Central memory CD8-positive, alpha-beta T cell (primary cell): ENCODE results near the gene HIPK4.
A peak's percentile ranks its signal among the peaks of the same experiment; 100 is the strongest.
"Not testable (repeated sequence)": the region's sequence is repeated elsewhere in the genome, so short reads cannot be mapped to it uniquely, and the experiment has no call there.

Experiments used
- ATAC-seq: fragments of 150-1000 bp; cut with Tn5 transposase; replicated peaks from 2 replicates; pipeline ENCODE4 v1.10.0; 2022; ENCODE audit warnings: mild to moderate bottlenecking, moderate FRiP score, moderate number of reproducible peaks; ENCODE audit not compliant: poor library complexity, severe bottlenecking; ENCODE audit errors: extremely low read depth
- DNase-seq, 2 donors: peaks; one replicate each; pipeline ENCODE4 v3.0.0; 2021; ENCODE audit warnings: low spot score in 2 of 2
- H3K27ac Mint-ChIP-seq: one replicate; pipeline ENCODE4 v1.8.0; 2022; ENCODE audit warnings: low read depth, mild to moderate bottlenecking, moderate library complexity, mixed read lengths
- H3K27me3 Mint-ChIP-seq: one replicate; pipeline ENCODE4 v1.8.0; 2022; ENCODE audit warnings: mixed read lengths
- H3K36me3 Mint-ChIP-seq: one replicate; pipeline ENCODE4 v1.8.0; 2022; ENCODE audit warnings: mild to moderate bottlenecking, moderate library complexity, mixed read lengths; ENCODE audit not compliant: insufficient read depth
- H3K4me1 Mint-ChIP-seq: one replicate; pipeline ENCODE4 v1.8.0; 2022; ENCODE audit warnings: mixed read lengths
- H3K4me3 Mint-ChIP-seq: one replicate; pipeline ENCODE4 v1.8.0; 2022; ENCODE audit warnings: mild to moderate bottlenecking, moderate library complexity, mixed read lengths
- H3K9me3 Mint-ChIP-seq: one replicate; pipeline ENCODE4 v1.8.0; 2022; ENCODE audit warnings: mixed read lengths

HIPK4 gene

DNA sequence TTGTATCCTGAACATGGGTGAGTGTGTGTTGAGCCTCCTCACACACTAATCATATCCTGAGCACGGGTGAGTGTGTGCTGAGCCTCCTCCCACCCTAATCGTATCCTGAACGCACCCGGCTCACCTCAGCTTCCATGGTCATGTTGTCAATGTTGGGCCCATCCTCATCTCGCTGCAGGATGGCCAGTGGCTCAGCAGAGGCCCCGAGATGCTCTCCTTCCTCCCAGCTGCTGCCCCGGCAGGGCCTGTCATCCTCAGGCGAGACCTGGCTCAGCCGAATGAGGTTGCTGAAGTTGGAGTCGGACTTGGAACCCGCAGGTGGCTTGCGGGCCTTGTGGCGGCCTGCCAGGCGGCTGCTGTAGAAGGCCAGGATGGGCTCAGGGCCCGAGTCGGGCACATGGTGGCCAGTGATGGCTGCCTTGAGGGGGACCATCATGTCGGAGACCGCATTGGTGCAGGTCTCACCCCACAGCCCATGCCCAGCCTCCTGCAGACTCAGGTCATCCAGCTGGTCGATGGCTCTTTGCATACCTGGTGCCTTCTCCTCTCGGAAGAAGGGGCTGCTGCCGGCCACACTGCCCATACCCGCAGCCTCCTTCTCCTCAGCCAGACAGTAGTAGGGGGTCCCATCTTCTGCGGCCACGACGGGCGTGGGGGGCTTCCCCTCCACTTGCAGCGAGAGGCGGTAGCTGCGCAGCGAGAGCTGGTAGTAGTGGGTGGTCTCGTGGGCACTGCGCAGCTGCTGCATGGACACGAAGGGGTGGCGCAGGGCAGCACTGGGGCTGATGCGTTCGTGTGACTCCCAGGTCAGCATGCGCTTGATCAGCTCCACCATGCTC lies 9.6 kb downstream of the HIPK4 start:
- DNase-seq (no peak), ATAC-seq (no peak)
- Mint-ChIP-seq H3K36me3 (peaks cover 3% of the 10 kb centered on the region), H3K4me3 (no peak overlapping the region), H3K9me3 (no peaks in the 10 kb centered on the region), H3K27me3 (no peaks in the 10 kb centered on the region), H3K4me1 (no peaks in the 10 kb centered on the region), H3K27ac (no peak overlapping the region)

- ATAC-seq (no peak), DNase-seq (no peak)
- Mint-ChIP-seq H3K4me3 (no peak overlapping the region), H3K4me1 (no peaks in the 10 kb centered on the region), H3K27ac (no peak overlapping the region), H3K27me3 (no peaks in the 10 kb centered on the region), H3K36me3 (peaks cover 5% of the 10 kb centered on the region), H3K9me3 (no peaks in the 10 kb centered on the region)
Measured at GRCh38 chr19:40379446-40380198, 10.4 kb downstream of the HIPK4 start.

GRCh38 chr19:40378509-40378908 lies 11.5 kb downstream of the HIPK4 start:
- H3K36me3 Mint-ChIP-seq: peaks cover 8% of the 10 kb centered on the region
- H3K27ac Mint-ChIP-seq: no peak overlapping the region
- H3K4me3 Mint-ChIP-seq: no peak overlapping the region
- no peak for ATAC-seq
- H3K4me1 Mint-ChIP-seq: no peaks in the 10 kb centered on the region
- no peaks in the 10 kb centered on the region for H3K9me3 Mint-ChIP-seq
- no peaks in the 10 kb centered on the region for H3K27me3 Mint-ChIP-seq
- no peak for DNase-seq

DNA sequence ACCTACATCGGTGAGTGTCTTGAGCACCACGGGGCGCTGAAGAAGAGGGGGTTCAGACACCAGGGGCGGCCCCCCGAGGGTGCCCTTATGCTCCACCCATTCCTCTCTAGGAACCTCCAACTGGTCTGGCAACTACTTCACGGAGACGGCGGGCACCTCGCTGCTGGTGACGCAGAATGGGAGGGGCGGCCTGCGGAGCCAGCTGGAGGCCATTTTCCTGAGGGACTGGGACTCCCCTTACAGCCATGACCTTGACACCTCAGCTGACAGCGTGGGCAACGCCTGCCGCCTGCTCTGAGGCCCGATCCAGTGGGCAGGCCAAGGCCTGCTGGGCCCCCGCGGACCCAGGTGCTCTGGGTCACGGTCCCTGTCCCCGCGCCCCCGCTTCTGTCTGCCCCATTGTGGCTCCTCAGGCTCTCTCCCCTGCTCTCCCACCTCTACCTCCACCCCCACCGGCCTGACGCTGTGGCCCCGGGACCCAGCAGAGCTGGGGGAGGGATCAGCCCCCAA lies 12.1 kb downstream of the HIPK4 start:
- DNase-seq: no peak
- ATAC-seq: no peak
- H3K27ac Mint-ChIP-seq: no peak overlapping the region
- H3K36me3 Mint-ChIP-seq: peaks cover 8% of the 10 kb centered on the region
- H3K4me3 Mint-ChIP-seq: no peak overlapping the region
- H3K9me3 Mint-ChIP-seq: no peaks in the 10 kb centered on the region
- no peaks in the 10 kb centered on the region for H3K27me3 Mint-ChIP-seq
- H3K4me1 Mint-ChIP-seq: no peaks in the 10 kb centered on the region

GRCh38 chr19:40376286-40376862 lies 13.6 kb downstream of the HIPK4 start:
- Mint-ChIP-seq H3K4me3 (no peak overlapping the region), H3K9me3 (no peaks in the 10 kb centered on the region), H3K36me3 (peaks cover 8% of the 10 kb centered on the region), H3K4me1 (no peaks in the 10 kb centered on the region), H3K27me3 (no peaks in the 10 kb centered on the region), H3K27ac (peak overlapping the region; percentile 38)
- DNase-seq: no peak
- ATAC-seq: no peak

DNA sequence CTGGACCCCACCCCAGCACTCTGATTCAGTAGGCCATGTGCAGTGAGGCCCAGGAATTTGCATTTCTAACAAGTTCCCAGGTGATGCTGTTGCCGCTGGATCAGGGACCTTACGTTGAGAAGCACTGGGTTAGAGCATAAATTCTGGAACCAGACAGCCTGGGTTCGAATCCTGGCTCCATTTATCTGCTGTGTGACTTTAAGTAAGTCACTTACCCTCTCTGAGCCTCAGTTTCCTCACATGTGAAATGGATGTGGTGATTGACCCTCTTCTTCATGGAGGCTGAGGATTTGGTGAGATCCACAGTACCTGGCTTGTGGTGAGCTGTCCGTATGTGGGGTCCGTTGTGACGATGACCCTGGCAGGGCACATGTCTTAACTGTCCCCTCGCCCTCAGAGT lies 15.9 kb downstream of the HIPK4 start:
- ATAC-seq (no peak), DNase-seq (no peak)
- Mint-ChIP-seq H3K9me3 (no peaks in the 10 kb centered on the region), H3K4me3 (no peak overlapping the region), H3K4me1 (no peaks in the 10 kb centered on the region), H3K27ac (no peak overlapping the region), H3K27me3 (no peaks in the 10 kb centered on the region), H3K36me3 (peaks cover 7% of the 10 kb centered on the region)

DNA sequence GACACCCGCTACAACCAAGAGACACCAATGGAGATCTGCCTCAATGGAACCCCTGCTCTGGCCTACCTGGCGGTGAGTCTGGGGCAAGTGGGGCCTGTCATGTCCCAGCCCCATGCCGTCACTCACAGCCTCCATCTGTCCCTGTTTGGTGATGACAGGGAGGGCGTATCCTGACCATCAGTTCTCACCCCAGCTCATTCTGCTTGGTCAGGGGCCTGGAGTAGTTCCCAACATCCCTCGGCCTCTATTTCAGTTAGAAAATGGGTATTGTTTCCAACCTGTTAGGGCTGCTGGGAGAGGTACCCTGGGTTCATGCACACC lies 18.2 kb downstream of the HIPK4 start:
- no peak overlapping the region for H3K27ac Mint-ChIP-seq
- no peak overlapping the region for H3K4me3 Mint-ChIP-seq
- DNase-seq (no peak), ATAC-seq (no peak)
- H3K27me3 Mint-ChIP-seq: no peaks in the 10 kb centered on the region
- H3K36me3 Mint-ChIP-seq: peaks cover 8% of the 10 kb centered on the region
- H3K9me3 Mint-ChIP-seq: no peaks in the 10 kb centered on the region
- H3K4me1 Mint-ChIP-seq: no peaks in the 10 kb centered on the region

- H3K36me3 Mint-ChIP-seq: peaks cover 7% of the 10 kb centered on the region
- H3K27me3 Mint-ChIP-seq: no peaks in the 10 kb centered on the region
- H3K4me3 Mint-ChIP-seq: no peak overlapping the region
- ATAC-seq (no peak), DNase-seq (no peak)
- H3K4me1 Mint-ChIP-seq: no peaks in the 10 kb centered on the region
- H3K27ac Mint-ChIP-seq: peak overlapping the region; percentile 75
- H3K9me3 Mint-ChIP-seq: no peaks in the 10 kb centered on the region
Measured at GRCh38 chr19:40370997-40371801, 18.8 kb downstream of the HIPK4 start.

DNA sequence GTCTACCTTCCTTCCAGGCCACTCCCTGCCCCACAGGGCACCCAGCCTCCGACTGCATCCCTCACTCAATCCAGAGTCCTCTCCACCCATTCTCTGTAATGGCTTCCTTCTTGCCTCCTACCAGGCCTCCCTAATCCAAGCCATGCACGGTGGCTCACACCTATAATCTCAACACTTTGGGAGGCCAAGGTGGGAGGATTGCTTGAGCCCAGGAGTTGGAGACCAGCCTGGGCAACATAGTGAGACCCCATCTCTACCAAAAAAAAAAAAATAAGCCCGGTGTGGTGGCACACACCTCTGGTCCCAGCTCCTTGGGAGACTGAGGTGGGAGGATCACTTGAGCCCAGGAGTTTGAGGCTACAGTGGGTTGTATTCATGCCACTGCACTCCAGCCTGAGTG lies 19.7 kb downstream of the HIPK4 start:
- not testable (repeated sequence) for H3K27me3 Mint-ChIP-seq, H3K4me3 Mint-ChIP-seq, H3K36me3 Mint-ChIP-seq, DNase-seq, ATAC-seq, H3K9me3 Mint-ChIP-seq, H3K4me1 Mint-ChIP-seq
- H3K27ac Mint-ChIP-seq: peak overlapping the region; percentile 75

DNA sequence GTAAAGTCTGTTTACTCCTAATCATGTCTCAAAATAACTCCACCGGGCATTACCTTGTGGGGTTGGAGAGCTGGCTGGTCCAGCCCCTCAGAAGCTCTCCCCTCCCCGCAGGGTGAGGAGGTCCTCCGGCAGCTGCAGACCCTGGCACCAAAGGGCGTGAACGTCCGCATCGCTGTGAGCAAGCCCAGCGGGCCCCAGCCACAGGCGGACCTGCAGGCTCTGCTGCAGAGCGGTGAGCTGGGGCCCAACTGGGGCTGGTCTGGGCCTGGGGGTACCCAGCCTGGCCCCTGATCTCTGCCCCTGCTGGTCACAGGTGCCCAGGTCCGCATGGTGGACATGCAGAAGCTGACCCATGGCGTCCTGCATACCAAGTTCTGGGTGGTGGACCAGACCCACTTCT lies 20.2 kb downstream of the HIPK4 start:
- Mint-ChIP-seq H3K4me3 (no peak overlapping the region), H3K4me1 (peaks cover 5% of the 10 kb centered on the region), H3K36me3 (peaks cover 7% of the 10 kb centered on the region), H3K27me3 (no peaks in the 10 kb centered on the region), H3K9me3 (no peaks in the 10 kb centered on the region), H3K27ac (no peak overlapping the region)
- DNase-seq: no peak
- ATAC-seq: no peak

GRCh38 chr19:40367577-40368434 lies 22.2 kb downstream of the HIPK4 start:
- H3K27me3 Mint-ChIP-seq: no peaks in the 10 kb centered on the region

More at GRCh38 chr19:40367577-40368434, 22.2 kb downstream of the HIPK4 start:
- Mint-ChIP-seq H3K4me1 (peaks cover 13% of the 10 kb centered on the region), H3K36me3 (peaks cover 2% of the 10 kb centered on the region), H3K9me3 (no peaks in the 10 kb centered on the region), H3K4me3 (no peak overlapping the region), H3K27ac (no peak overlapping the region)
- DNase-seq (no peak), ATAC-seq (no peak)
